H1 (cell line): ENCODE data around the gene DSTYK. TPM values are rescaled to one million over a fixed set of nuclear protein-coding genes. Genes with fewer than 3 reads are reported as not detected.

Experiments
- CHD2 ChIP-seq: IDR thresholded peaks from 2 replicates; pipeline ENCODE4 v1.6.1; 2012; ENCODE audit warnings: low read length, improper control_type of control experiment
- JUND ChIP-seq: IDR thresholded peaks from 2 replicates; pipeline ENCODE4 v1.6.1; 2011; ENCODE audit warnings: mild to moderate bottlenecking, improper control_type of control experiment, low read length
- KDM5A ChIP-seq: fragments of 200-600 bp; IDR thresholded peaks from 2 replicates; pipeline ENCODE4 v1.7.1; 2012; ENCODE audit warnings: mild to moderate bottlenecking, low read length, inconsistent platforms, mixed read lengths
- POLR2A ChIP-seq, 2 experiments: IDR thresholded peaks; 1 replicate in 1 of 2; 2 replicates in 1 of 2; pipeline ENCODE4 v1.6.1; 2011; ENCODE audit warnings: low read depth in 2 of 2, low read length in 2 of 2, mild to moderate bottlenecking in 2 of 2; ENCODE audit errors: control extremely low read depth in 1 of 2
- TEAD4 ChIP-seq: IDR thresholded peaks from 2 replicates; pipeline ENCODE4 v1.6.1; 2012; ENCODE audit warnings: low read depth, low read length, inconsistent platforms, mixed read lengths
- polyA plus RNA-seq, 7 experiments: library from polyadenylated mRNA; depleted of rRNA in 3 of 7; stranded (reverse) in 5 of 7; unstranded in 2 of 7; fragments of >200 nt in 5 of 7; fragments of 200-250 nt in 2 of 7; gene quantifications; 1 replicate in 5 of 7; 2 replicates in 1 of 7; 4 replicates in 1 of 7; pipeline versions ENCODE4 v1.2.1 to v1.2.3, GENCODE V29; 2011 to 2013; ENCODE audit warnings: missing spikeins in 2 of 7, mixed read lengths in 2 of 7
- total RNA-seq: library from RNA; stranded (reverse); fragmentation: NEBNext Ultra II Directional; extraction: Animal tissue kit (Norgen Biotek cat#: 25700); gene quantifications from 2 replicates; pipeline ENCODE4 v1.2.1, GENCODE V29; 2021

DSTYK gene
- total and polyA plus RNA-seq, 2 of the 8 experiments (the other 6 are each of a cell fraction or from before 2014, with no cell fraction given): 2.7 to 8.5 TPM

DNA sequence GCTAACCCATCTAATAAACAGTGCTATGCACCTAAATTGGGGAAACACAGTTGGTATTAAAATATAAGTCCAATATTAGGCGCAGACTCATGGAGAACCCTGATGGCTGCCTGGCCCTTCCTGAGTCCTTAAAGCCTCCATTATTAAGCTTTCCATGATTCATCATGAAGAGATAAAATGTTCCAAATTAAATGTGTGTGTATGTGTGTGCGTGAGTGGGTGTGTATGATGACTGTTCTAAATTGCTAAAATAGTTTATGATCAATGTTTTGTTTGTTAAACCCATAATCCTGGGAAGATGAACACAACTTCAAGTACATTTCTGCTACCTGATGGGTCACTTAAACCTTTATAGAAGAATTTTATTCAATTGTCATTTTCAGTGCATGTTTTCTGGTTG is 83.5 kb downstream of the DSTYK start (continued):
- TF ChIP-seq KDM5A (no peak), CHD2 (no peak), JUND (no peak), POLR2A (IDR thresholded peaks at IDR 0.05; ENCODE audit: control extremely low read depth in 1 of 2, low read depth in 2 of 2, low read length in 2 of 2) (no peak), TEAD4 (no peak)
